Liver (tissue), 9 donors: ENCODE data around the gene CUX1. TPM values are rescaled to one million over a fixed set of nuclear protein-coding genes. Genes with fewer than 3 reads are reported as not detected.

Experiments
- DNase-seq: peaks from one replicate; pipeline ENCODE4 v3.0.0-alpha.2; 2017; ENCODE audit warnings: low spot score
- H3K27ac ChIP-seq, 2 donors: one replicate each; pipeline ENCODE4 v1.7.0; 2013; ENCODE audit warnings: inconsistent platforms in 2 of 2, low read length in 2 of 2, control low read depth in 1 of 2, low read depth in 1 of 2, mild to moderate bottlenecking in 1 of 2
- H3K27me3 ChIP-seq, 4 donors: one replicate each; pipeline versions ENCODE4 v1.6.1 to v1.7.0; 2013; ENCODE audit warnings: low read length in 3 of 4, inconsistent platforms in 1 of 4, mild to moderate bottlenecking in 1 of 4, moderate library complexity in 1 of 4; ENCODE audit not compliant: control insufficient read depth in 4 of 4, insufficient read depth in 4 of 4
- H3K36me3 ChIP-seq, 4 donors: one replicate each; pipeline versions ENCODE4 v1.6.1 to v1.7.0; 2013; ENCODE audit warnings: low read length in 3 of 4, mild to moderate bottlenecking in 3 of 4, low read depth in 1 of 4, moderate library complexity in 1 of 4; ENCODE audit not compliant: control insufficient read depth in 4 of 4, insufficient read depth in 3 of 4
- H3K4me1 ChIP-seq, 4 donors: one replicate each; pipeline versions ENCODE4 v1.6.1 to v1.7.0; 2013; ENCODE audit warnings: low read length in 3 of 4, mild to moderate bottlenecking in 3 of 4, moderate library complexity in 1 of 4; ENCODE audit not compliant: control insufficient read depth in 4 of 4, insufficient read depth in 4 of 4
- H3K4me3 ChIP-seq, 3 donors: one replicate each; pipeline versions ENCODE4 v1.6.1 to v1.7.0; 2013; ENCODE audit warnings: low read length in 3 of 3, control low read depth in 1 of 3, low read depth in 1 of 3, mild to moderate bottlenecking in 1 of 3
- H3K9ac ChIP-seq, 2 donors: one replicate each; pipeline ENCODE4 v1.7.0; 2013; ENCODE audit warnings: low read length in 2 of 2, mild to moderate bottlenecking in 2 of 2, moderate library complexity in 2 of 2, control low read depth in 1 of 2, low read depth in 1 of 2
- H3K9me3 ChIP-seq, 4 donors: one replicate each; pipeline versions ENCODE4 v1.6.1 to v1.7.0; 2013; ENCODE audit warnings: low read length in 3 of 4; ENCODE audit not compliant: control insufficient read depth in 4 of 4
- ATF3 ChIP-seq: IDR thresholded peaks from 2 replicates; pipeline ENCODE4 v1.6.1; 2016; ENCODE audit warnings: antibody characterized with exemption
- CTCF ChIP-seq: fragments of 150-350 bp; IDR thresholded peaks from 2 replicates; pipeline ENCODE4 v1.5.1; 2017; ENCODE audit warnings: improper control_type of control experiment, low read depth, low read length; ENCODE audit not compliant: missing input control
- EGR1 ChIP-seq, 2 donors: IDR thresholded peaks; 2 replicates each; pipeline ENCODE4 v1.6.1; 2016 to 2018; ENCODE audit warnings: antibody characterized with exemption in 2 of 2, low read depth in 2 of 2
- FOXA1 ChIP-seq: IDR thresholded peaks from 2 replicates; pipeline ENCODE4 v1.6.1; 2016; ENCODE audit warnings: antibody characterized with exemption
- FOXA2 ChIP-seq: IDR thresholded peaks from 2 replicates; pipeline ENCODE4 v1.6.1; 2016; ENCODE audit warnings: antibody characterized with exemption
- GABPA ChIP-seq, 2 donors: IDR thresholded peaks in 1 of 2; conservative IDR thresholded peaks in 1 of 2; 2 replicates each; pipeline ENCODE4 v1.6.1; 2016; ENCODE audit warnings: antibody characterized with exemption in 2 of 2, mild to moderate bottlenecking in 1 of 2, moderate library complexity in 1 of 2
- HNF4A ChIP-seq, 2 donors: conservative IDR thresholded peaks; 2 replicates each; pipeline ENCODE4 v1.6.1; 2016; ENCODE audit warnings: antibody characterized with exemption in 2 of 2, mild to moderate bottlenecking in 2 of 2
- HNF4G ChIP-seq: IDR thresholded peaks from 2 replicates; pipeline ENCODE4 v1.6.1; 2016; ENCODE audit warnings: antibody characterized with exemption
- JUND ChIP-seq, 2 donors: IDR thresholded peaks; 2 replicates each; pipeline ENCODE4 v1.6.1; 2016; ENCODE audit warnings: antibody characterized with exemption in 2 of 2
- MAX ChIP-seq: IDR thresholded peaks from 2 replicates; pipeline ENCODE4 v1.6.1; 2016; ENCODE audit warnings: antibody characterized with exemption
- NR2F2 ChIP-seq: IDR thresholded peaks from 2 replicates; pipeline ENCODE4 v1.6.1; 2016; ENCODE audit warnings: antibody characterized with exemption
- RAD21 ChIP-seq, 2 donors: IDR thresholded peaks; 2 replicates each; pipeline ENCODE4 v1.6.1; 2016; ENCODE audit warnings: antibody characterized with exemption in 2 of 2, mild to moderate bottlenecking in 2 of 2
- REST ChIP-seq: IDR thresholded peaks from 2 replicates; pipeline ENCODE4 v1.6.1; 2016; ENCODE audit warnings: antibody characterized with exemption, mild to moderate bottlenecking
- RXRA ChIP-seq, 2 donors: IDR thresholded peaks; 2 replicates each; pipeline ENCODE4 v1.6.1; 2017 to 2018; ENCODE audit warnings: antibody characterized with exemption in 2 of 2, mild to moderate bottlenecking in 1 of 2
- SP1 ChIP-seq: IDR thresholded peaks from 2 replicates; pipeline ENCODE4 v1.6.1; 2018; ENCODE audit warnings: antibody characterized with exemption, mild to moderate bottlenecking
- TAF1 ChIP-seq: conservative IDR thresholded peaks from 2 replicates; pipeline ENCODE4 v1.6.1; 2016; ENCODE audit warnings: antibody characterized with exemption, mild to moderate bottlenecking
- YY1 ChIP-seq: IDR thresholded peaks from 2 replicates; pipeline ENCODE4 v1.6.1; 2016; ENCODE audit warnings: antibody characterized with exemption, mild to moderate bottlenecking
- ZBTB33 ChIP-seq: IDR thresholded peaks from 2 replicates; pipeline ENCODE4 v1.6.1; 2016; ENCODE audit warnings: antibody characterized with exemption
- WGBS: extraction: QIAGEN DNeasy Blood & Tissue Kit; methylation state at CpG from one replicate; pipeline ENCODE4 v1.1.7; 2013; 5-methylcytosine and 5-hydroxymethylcytosine counted together
- polyA plus RNA-seq, 2 donors: library from polyadenylated mRNA; stranded (reverse) in 1 of 2; unstranded in 1 of 2; fragments of 200-250 nt in 1 of 2; fragments of >200 nt in 1 of 2; fragmentation: Nextera tagmentation in 1 of 2; extraction: Ambion mirVana in 1 of 2; gene quantifications; one replicate each; pipeline versions ENCODE4 v1.2.1 to v1.2.3, GENCODE V29; 2013 to 2015
- total RNA-seq, 2 donors: library from RNA; depleted of rRNA; stranded (reverse); fragments of >200 nt; gene quantifications; one replicate each; pipeline ENCODE4 v1.2.3, GENCODE V29; 2014
- donor health status: healthy.
- donor health status: healthy.
- donor health status: healthy.
- donor health status: healthy.
- donor health status: healthy.

Gene CUX1
- total and polyA plus RNA-seq, 4 donors: 18.6 to 40.6 (median 21.4) TPM

- TF ChIP-seq ATF3 (no peak), FOXA1 (no peak), MAX (no peak), SP1 (no peak), RXRA (IDR thresholded peaks at IDR 0.05) (no peak), RAD21 (IDR thresholded peaks at IDR 0.05) (no peak), TAF1 (no peak)
- no peaks in the 10 kb centered on the region for H3K4me1 ChIP-seq
- H3K27ac ChIP-seq: no peak overlapping the region
- 96% methylated on average over 11 of the region's 11 CpGs for WGBS
- H3K9ac ChIP-seq: no peak overlapping the region
- no peak for DNase-seq
- H3K27me3 ChIP-seq: no peaks in the 10 kb centered on the region
- H3K9me3 ChIP-seq: peaks cover 0 to 6% (median 0%) of the 10 kb centered on the region in 4 donors
- no peak overlapping the region for H3K4me3 ChIP-seq
- H3K36me3 ChIP-seq: peaks cover 0 to 13% (median 9%) of the 10 kb centered on the region in 4 donors
Measured at GRCh38 chr7:102075553-102076135, 258.2 kb downstream of the CUX1 start.

GRCh38 chr7:102077081-102077480, 259.7 kb downstream of the CUX1 start:
- DNase-seq: no peak
- TF ChIP-seq JUND (IDR thresholded peaks at IDR 0.05) (no peak), TAF1 (no peak), RAD21 (IDR thresholded peaks at IDR 0.05) (no peak), REST (no peak), RXRA (IDR thresholded peaks at IDR 0.05) (no peak), CTCF (no peak), YY1 (no peak), HNF4G (no peak), SP1 (no peak), NR2F2 (no peak), ZBTB33 (no peak), FOXA1 (no peak), HNF4A (conservative IDR thresholded peaks at IDR 0.05) (no peak), EGR1 (IDR thresholded peaks at IDR 0.05; ENCODE audit: low read depth in 2 of 2) (no peak), GABPA (IDR thresholded peaks at IDR 0.05 in 1 of 2, conservative IDR thresholded peaks at IDR 0.05 in 1 of 2) (no peak), ATF3 (no peak), FOXA2 (no peak), MAX (no peak)
- no peak overlapping the region for H3K9ac ChIP-seq
- H3K36me3 ChIP-seq: peaks cover 0 to 7% (median 4%) of the 10 kb centered on the region in 4 donors
- no peaks in the 10 kb centered on the region for H3K4me1 ChIP-seq
- H3K27ac ChIP-seq: no peak overlapping the region
- no peak overlapping the region for H3K4me3 ChIP-seq
- no peaks in the 10 kb centered on the region for H3K9me3 ChIP-seq
- H3K27me3 ChIP-seq: no peaks in the 10 kb centered on the region
- 92% methylated on average over 5 of the region's 5 CpGs for WGBS
